Sigmoid colon (tissue), 7 donors: Measurements from ENCODE around the gene UNC13C. TPM values are rescaled to one million over a fixed set of nuclear protein-coding genes. Genes with fewer than 3 reads are reported as not detected.

Source experiments
- DNase-seq: peaks from one replicate; pipeline ENCODE4 v3.0.0-alpha.2; 2019
- H3K27ac ChIP-seq, 4 donors: fragments of 200-600 bp; sonication (generic); one replicate each; pipeline ENCODE4 v1.5.1; 2016 to 2019; ENCODE audit warnings: mild to moderate bottlenecking in 1 of 4
- H3K27me3 ChIP-seq, 3 donors: fragments of 200-600 bp; sonication (generic); one replicate each; pipeline ENCODE4 v1.5.1; 2019; ENCODE audit warnings: mild to moderate bottlenecking in 1 of 3
- H3K36me3 ChIP-seq, 4 donors: fragments of 200-600 bp; sonication (generic); one replicate each; pipeline ENCODE4 v1.5.1; 2016 to 2019
- H3K4me1 ChIP-seq, 4 donors: fragments of 200-600 bp; sonication (generic); one replicate each; pipeline ENCODE4 v1.5.1; 2017 to 2019
- H3K4me3 ChIP-seq, 4 donors: fragments of 200-600 bp; sonication (generic); one replicate each; pipeline ENCODE4 v1.5.1; 2017 to 2019; ENCODE audit warnings: mild to moderate bottlenecking in 2 of 4, moderate library complexity in 1 of 4
- H3K9me3 ChIP-seq, 4 donors: fragments of 200-600 bp in 3 of 4; sonication (generic) in 3 of 4; one replicate each; pipeline versions ENCODE4 v1.5.1 to v1.6.1; 2013 to 2019
- EP300 ChIP-seq, 4 donors: sonication (generic); formaldehyde crosslinking; IDR thresholded peaks; one replicate each; pipeline ENCODE4 v1.6.1; 2017; ENCODE audit warnings: antibody characterized with exemption in 4 of 4
- POLR2A ChIP-seq, 2 donors: fragments of 450-650 bp; IDR thresholded peaks; one replicate each; pipeline ENCODE4 v1.6.1; 2016; ENCODE audit warnings: antibody characterized with exemption in 2 of 2, mild to moderate bottlenecking in 2 of 2, moderate library complexity in 2 of 2
- POLR2AphosphoS5 ChIP-seq, 4 donors: sonication (generic); formaldehyde crosslinking; IDR thresholded peaks; one replicate each; pipeline ENCODE4 v1.6.1; 2017; ENCODE audit warnings: antibody characterized with exemption in 4 of 4
- WGBS, 2 donors: extraction: QIAGEN DNeasy Blood & Tissue Kit; methylation state at CpG; one replicate each; pipeline ENCODE4 v1.1.7; 2013; 5-methylcytosine and 5-hydroxymethylcytosine counted together
- intact Hi-C: fragments of 100-400 bp; cut with DNase I; formaldehyde crosslinking; loops from one replicate; pipeline ENCODE4 v1.15.1; 2023
- polyA plus RNA-seq, 3 donors: library from polyadenylated mRNA; stranded (reverse); fragments of 200-250 nt; gene quantifications; one replicate each; pipeline ENCODE4 v1.2.3, GENCODE V29; 2013
- total RNA-seq, 4 donors: library from RNA; depleted of rRNA; stranded (reverse); fragments of >200 nt; gene quantifications; one replicate each; pipeline ENCODE4 v1.1.0, GENCODE V29; 2016
- TF ChIP-seq, protein P1 (sequence below), 4 experiments: fragments of 450-650 bp in 3 of 4; fragments of 200-600 bp in 1 of 4; IDR thresholded peaks; one replicate each; pipeline ENCODE4 v1.5.1; 2016 to 2019; ENCODE audit warnings: antibody characterized with exemption in 4 of 4, mild to moderate bottlenecking in 3 of 4, moderate library complexity in 2 of 4
- donor health status: healthy with polysubstance abuse.
- donor health status: Bipolar disorder and iron deficiency.
- donor health status: healthy.

UNC13C gene
- total and polyA plus RNA-seq, 7 donors: under 0.01 to 1.7 (median 1.3) TPM; not detected in 1

GRCh38 chr15:54298396-54298795 lies 320.2 kb downstream of the UNC13C start:
- intact Hi-C loops: no loop called here
- Histone ChIP-seq H3K4me3 (no peak overlapping the region), H3K4me1 (no peaks in the 10 kb centered on the region), H3K36me3 (no peaks in the 10 kb centered on the region), H3K9me3 (peaks cover 0 to 2% (median 0%) of the 10 kb centered on the region in 4 donors), H3K27me3 (no peaks in the 10 kb centered on the region), H3K27ac (no peak overlapping the region)
- WGBS, 2 donors: 75 to 88% methylated on average over 3 of the region's 3 CpGs
- TF ChIP-seq, protein P1, sequence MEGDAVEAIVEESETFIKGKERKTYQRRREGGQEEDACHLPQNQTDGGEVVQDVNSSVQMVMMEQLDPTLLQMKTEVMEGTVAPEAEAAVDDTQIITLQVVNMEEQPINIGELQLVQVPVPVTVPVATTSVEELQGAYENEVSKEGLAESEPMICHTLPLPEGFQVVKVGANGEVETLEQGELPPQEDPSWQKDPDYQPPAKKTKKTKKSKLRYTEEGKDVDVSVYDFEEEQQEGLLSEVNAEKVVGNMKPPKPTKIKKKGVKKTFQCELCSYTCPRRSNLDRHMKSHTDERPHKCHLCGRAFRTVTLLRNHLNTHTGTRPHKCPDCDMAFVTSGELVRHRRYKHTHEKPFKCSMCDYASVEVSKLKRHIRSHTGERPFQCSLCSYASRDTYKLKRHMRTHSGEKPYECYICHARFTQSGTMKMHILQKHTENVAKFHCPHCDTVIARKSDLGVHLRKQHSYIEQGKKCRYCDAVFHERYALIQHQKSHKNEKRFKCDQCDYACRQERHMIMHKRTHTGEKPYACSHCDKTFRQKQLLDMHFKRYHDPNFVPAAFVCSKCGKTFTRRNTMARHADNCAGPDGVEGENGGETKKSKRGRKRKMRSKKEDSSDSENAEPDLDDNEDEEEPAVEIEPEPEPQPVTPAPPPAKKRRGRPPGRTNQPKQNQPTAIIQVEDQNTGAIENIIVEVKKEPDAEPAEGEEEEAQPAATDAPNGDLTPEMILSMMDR (IDR thresholded peaks at IDR 0.05): no peak
- TF ChIP-seq POLR2A (IDR thresholded peaks at IDR 0.05) (no peak), POLR2AphosphoS5 (IDR thresholded peaks at IDR 0.05) (no peak), EP300 (IDR thresholded peaks at IDR 0.05) (no peak)
- no peak for DNase-seq

DNA sequence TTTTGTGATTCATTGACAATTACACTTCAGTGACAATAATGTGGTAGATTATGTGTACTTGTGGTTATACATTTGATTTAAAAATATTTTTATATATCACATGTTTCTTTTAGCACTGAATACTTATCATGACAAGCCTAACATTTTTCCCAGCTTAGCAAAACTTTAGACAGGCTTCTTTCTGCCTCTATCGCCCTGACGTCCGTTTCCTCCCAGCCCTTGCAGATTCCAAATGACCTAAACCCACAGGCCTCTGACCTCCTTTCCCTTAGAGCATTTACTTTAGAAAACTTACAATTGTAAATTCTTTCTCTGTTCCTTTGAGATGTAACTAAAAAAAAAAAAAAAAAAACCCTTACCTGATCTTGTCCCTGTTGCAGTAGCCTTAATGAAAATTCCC lies 326.1 kb downstream of the UNC13C start:
- no peaks in the 10 kb centered on the region for H3K4me1 ChIP-seq
- no peaks in the 10 kb centered on the region for H3K27me3 ChIP-seq
- 70 to 93% methylated on average over 3 of the region's 3 CpGs for WGBS, 2 donors
- TF ChIP-seq, protein P1 (IDR thresholded peaks at IDR 0.05): no peak
- no peak for TF ChIP-seq EP300 (IDR thresholded peaks at IDR 0.05)
- TF ChIP-seq POLR2AphosphoS5 (IDR thresholded peaks at IDR 0.05): no peak
- no peak for TF ChIP-seq POLR2A (IDR thresholded peaks at IDR 0.05)
- intact Hi-C loops: no loop called here
- H3K9me3 ChIP-seq: no peaks in the 10 kb centered on the region
- H3K27ac ChIP-seq: no peak overlapping the region
- H3K4me3 ChIP-seq: no peak overlapping the region
- H3K36me3 ChIP-seq: no peaks in the 10 kb centered on the region
- no peak for DNase-seq

- no peak overlapping the region for H3K27ac ChIP-seq
- TF ChIP-seq POLR2AphosphoS5 (IDR thresholded peaks at IDR 0.05) (no peak), EP300 (IDR thresholded peaks at IDR 0.05) (no peak)
- H3K4me1 ChIP-seq: no peaks in the 10 kb centered on the region
- no peaks in the 10 kb centered on the region for H3K27me3 ChIP-seq
- 67 to 86% methylated on average over 1 of the region's 1 CpG for WGBS, 2 donors
- no peak for DNase-seq
- intact Hi-C loops: no loop called here
- no peak overlapping the region for H3K4me3 ChIP-seq
- no peaks in the 10 kb centered on the region for H3K9me3 ChIP-seq
- H3K36me3 ChIP-seq: no peaks in the 10 kb centered on the region
Observed at GRCh38 chr15:54305138-54305537, 326.9 kb downstream of the UNC13C start.

DNA sequence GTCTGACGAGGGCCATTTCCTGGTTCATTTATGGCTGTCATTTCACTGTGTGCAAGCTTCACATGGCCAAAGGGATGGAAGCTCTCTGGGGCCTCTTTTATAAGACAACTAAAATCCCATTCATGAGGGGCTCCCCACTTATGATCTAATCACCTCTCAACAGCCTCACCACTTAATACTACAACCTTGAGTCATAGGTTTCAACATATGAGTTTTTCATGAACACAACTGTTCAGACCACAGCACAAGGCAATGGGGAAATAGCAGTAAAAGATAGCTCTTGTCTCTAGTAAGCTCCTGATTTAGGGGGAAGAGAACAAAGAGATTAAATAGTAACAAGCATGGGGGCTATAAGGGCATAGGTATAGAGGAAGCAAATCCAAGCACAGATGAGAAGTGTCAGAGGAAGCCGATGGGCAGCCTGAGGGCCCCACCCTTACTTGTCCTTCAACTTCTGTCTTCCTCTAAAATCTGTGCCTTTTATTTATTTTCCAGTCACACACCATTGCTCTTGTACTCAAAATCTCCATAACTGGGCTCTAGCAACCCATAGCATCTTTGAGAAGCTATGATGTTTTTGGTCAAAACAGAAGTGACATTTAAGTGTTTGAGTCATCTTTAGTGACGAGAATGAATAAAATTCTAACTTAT lies 329.1 kb downstream of the UNC13C start:
- no peaks in the 10 kb centered on the region for H3K9me3 ChIP-seq
- no peaks in the 10 kb centered on the region for H3K4me1 ChIP-seq
- WGBS, 2 donors: 62 to 67% methylated on average over 3 of the region's 3 CpGs
- H3K4me3 ChIP-seq: no peak overlapping the region
- intact Hi-C loops: no loop called here
- DNase-seq: no peak
- H3K27ac ChIP-seq: no peak overlapping the region
- TF ChIP-seq POLR2AphosphoS5 (IDR thresholded peaks at IDR 0.05) (no peak), POLR2A (IDR thresholded peaks at IDR 0.05) (no peak), EP300 (IDR thresholded peaks at IDR 0.05) (no peak)
- TF ChIP-seq, protein P1 (IDR thresholded peaks at IDR 0.05): no peak
- H3K36me3 ChIP-seq: no peaks in the 10 kb centered on the region
- H3K27me3 ChIP-seq: no peaks in the 10 kb centered on the region

GRCh38 chr15:54307926-54308325 lies 329.7 kb downstream of the UNC13C start:
- Histone ChIP-seq H3K4me3 (no peak overlapping the region), H3K27ac (no peak overlapping the region), H3K4me1 (no peaks in the 10 kb centered on the region), H3K9me3 (no peaks in the 10 kb centered on the region), H3K36me3 (no peaks in the 10 kb centered on the region), H3K27me3 (no peaks in the 10 kb centered on the region)
- intact Hi-C loops: no loop called here
- no peak for DNase-seq
- TF ChIP-seq EP300 (IDR thresholded peaks at IDR 0.05) (no peak), POLR2A (IDR thresholded peaks at IDR 0.05) (no peak), POLR2AphosphoS5 (IDR thresholded peaks at IDR 0.05) (no peak)
- TF ChIP-seq, protein P1 (IDR thresholded peaks at IDR 0.05): no peak
- 96 to 97% methylated on average over 2 of the region's 2 CpGs for WGBS, 2 donors
